Stimulated activated CD4-positive, alpha-beta T cell treated with anti-CD3 and anti-CD28 coated beads, Interleukin-4, amount 100 ng/mL, for 4 hours (primary cell): ENCODE data around the gene TRIM25.

Source experiments
- DNase-seq, 2 experiments: peaks; one replicate each; pipeline ENCODE4 v3.0.0-alpha.2; 2020

Gene TRIM25

DNA sequence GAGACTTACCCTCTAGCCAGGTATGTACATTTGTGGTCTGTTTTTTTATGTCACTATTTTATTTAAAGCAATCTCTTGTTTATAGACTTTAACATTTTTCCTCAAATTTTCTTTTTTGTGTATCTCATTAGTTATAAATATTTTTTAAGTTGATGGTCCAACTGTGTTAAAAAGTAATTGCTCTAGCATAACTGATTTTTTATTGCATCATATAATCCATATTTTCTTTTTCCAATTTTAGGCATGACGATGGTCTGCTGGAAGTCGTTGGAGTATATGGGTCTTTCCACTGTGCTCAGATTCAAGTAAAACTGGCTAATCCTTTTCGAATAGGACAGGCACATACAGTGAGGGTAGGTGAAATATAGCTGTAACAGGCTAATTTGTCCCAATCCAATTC is 52.0 kb downstream of the TRIM25 start:
- no peak for DNase-seq

DNA sequence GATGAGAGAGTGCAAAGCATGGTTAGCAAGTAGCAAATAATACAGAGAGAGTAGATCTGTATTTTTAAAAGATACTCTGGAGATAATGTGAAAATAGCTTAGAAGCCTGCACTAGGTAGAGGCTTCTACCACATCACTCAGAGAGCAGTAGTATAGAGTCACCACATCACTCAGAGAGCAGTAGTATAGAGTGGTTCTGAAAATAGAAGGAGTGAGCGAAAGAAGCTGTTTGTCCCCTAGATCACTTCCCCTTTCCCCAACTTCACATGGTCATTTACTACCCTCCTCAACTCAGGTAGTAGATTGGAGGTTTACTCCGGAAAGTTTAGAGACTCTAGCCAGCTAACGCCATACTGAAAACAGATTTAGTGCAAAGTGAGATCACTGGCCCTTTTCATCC is 62.8 kb downstream of the TRIM25 start:
- no peak for DNase-seq

DNA sequence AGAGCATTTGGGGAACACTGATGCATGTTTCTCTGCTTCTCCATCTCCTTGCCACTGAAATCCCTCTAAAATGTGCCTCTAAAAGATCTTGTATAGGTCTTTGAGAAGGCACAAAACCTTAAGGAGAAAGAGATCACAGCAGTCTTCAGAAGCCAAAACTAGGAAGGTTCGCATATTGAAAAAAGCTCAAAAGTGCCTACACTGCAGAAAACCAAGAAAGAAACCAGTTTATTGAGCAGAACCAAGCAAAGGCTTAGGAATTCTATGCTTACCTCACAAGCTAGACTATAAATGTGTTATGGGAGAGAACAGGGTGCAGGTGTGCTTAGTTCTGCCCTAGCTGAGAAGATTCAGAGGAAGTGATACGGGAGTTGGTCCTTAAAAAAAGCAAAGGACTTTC is 63.3 kb downstream of the TRIM25 start:
- no peak for DNase-seq

DNA sequence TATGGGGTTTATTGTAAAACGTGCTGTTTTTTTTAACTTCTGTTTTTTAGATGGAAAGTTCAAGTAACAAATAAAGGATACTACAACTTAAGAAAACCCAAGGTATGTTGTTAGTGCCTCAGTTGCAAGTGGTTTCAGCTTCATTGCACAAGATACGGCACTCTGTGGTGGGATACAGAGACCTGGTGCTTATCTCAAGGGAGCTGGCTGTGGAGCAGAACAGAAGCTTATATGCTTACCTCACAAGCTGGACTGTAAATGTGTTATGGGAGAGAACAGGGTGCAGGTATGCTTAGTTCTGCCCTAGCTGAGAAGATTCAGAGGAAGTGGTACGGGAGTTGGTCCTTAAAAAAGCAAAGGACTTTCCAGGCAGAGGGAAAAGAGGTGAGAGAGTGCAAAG is 64.7 kb downstream of the TRIM25 start:
- DNase-seq: no peak

DNA sequence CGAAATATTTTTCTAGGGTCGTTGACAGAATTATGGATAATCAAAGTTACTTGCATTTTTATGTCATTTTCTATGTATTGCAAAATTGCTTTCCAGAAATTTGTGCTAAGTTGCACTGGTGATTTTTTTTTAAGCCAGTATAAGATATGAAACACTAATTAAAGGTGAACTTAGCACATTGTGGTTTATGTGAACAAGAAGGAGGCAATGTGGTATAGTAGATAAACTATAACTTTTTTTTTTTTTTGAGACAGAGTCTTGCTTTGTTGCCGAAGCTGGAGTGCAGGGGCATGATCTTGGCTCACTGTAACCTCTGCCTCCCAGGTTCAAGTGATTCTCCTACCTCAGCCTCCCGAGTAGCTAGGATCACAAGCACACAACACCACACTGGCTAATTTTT is 66.7 kb downstream of the TRIM25 start:
- DNase-seq: no peak

DNA sequence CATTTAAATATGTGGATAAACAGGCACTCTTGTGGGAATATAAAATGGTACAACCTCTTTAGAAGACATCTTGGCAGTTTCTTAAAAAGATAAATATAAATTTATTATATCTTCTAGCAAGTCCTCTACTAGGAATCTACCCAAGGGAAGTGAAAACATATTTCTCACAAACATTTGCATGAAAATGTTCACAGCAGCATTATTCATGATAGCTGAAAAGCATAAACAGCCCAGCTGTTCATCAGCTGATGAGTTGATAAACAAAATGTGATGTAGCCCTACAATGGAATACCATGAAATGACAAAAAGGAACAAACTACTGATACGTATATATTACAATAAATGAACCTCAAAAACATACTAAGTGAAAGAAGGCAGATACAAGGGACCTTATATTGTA is 67.9 kb downstream of the TRIM25 start:
- no peak for DNase-seq

DNA sequence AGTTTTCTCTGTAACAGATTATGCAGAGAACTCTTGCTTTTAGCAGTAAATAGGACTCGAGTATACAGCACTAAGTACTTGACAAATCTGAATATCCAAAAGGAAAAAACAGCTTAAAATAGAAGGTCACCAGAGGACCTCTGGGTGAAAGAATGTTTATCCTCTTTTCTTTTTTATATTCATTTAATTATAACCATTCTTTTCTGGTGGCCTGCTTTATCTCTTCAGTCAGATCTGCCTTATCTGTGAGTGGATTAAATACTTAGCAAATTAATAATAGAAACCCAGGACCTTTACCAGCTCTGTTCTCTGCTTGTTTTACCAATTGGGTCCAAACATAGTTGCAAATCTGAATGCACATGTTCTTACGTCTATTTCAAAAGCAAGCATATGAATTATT is 71.3 kb downstream of the TRIM25 start:
- DNase-seq: no peak

DNA sequence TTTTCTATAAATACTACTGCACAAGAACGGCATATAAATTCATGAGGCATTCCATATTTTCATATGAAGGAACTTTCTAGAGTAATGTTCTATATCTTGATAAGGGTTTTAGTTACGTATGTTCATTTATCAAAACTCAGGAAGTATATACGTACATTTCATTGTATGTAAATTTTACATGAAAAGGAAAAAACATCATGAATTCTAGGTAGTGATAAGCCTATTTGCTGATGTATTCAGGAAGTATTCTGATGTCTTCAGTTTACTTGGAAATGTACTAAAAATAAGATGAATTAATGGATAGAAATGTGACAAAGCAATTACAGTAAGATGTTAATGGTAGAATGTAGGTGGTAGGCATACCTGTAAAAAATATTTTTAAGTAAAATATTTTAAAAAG is 75.2 kb downstream of the TRIM25 start:
- DNase-seq: no peak
